Prostate gland (tissue), 2 donors: ENCODE data around the gene IMPACT.

Experiments used
- CTCF ChIP-seq, 4 experiments: fragments of 200-600 bp in 2 of 4; fragments of 450-650 bp in 2 of 4; sonication (generic) in 2 of 4; IDR thresholded peaks; 1 replicate in 3 of 4; 2 replicates in 1 of 4; pipeline ENCODE4 v1.5.1; 2016 to 2019; ENCODE audit warnings: antibody characterized with exemption in 4 of 4, mild to moderate bottlenecking in 2 of 4, moderate library complexity in 2 of 4
- POLR2A ChIP-seq: fragments of 450-650 bp; IDR thresholded peaks from one replicate; pipeline ENCODE4 v1.6.1; 2016; ENCODE audit warnings: antibody characterized with exemption, mild to moderate bottlenecking
- POLR2AphosphoS5 ChIP-seq: sonication (generic); formaldehyde crosslinking; IDR thresholded peaks from one replicate; pipeline ENCODE4 v1.6.1; 2017; ENCODE audit warnings: antibody characterized with exemption

GRCh38 chr18:24426398-24427294 lies at the start of gene IMPACT:
- peak; percentile 42 for TF ChIP-seq POLR2A
- peak in 1 of 4 experiments; percentile 11 for TF ChIP-seq CTCF (IDR thresholded peaks at IDR 0.05)
- no peak for TF ChIP-seq POLR2AphosphoS5
